SK-N-SH (cell line): Measurements from ENCODE around the gene PAF1. TPM values are rescaled to one million over a fixed set of nuclear protein-coding genes. Genes with fewer than 3 reads are reported as not detected.

Experiments
- CTCF ChIA-PET: fragments of 300-600, 350-600 bp; formaldehyde crosslinking; extraction: SDS; loops from one replicate; lab custom pipeline; 2021; lab: Yijun Ruan, JAX
- POLR2A ChIA-PET: fragments of 350-600 bp; sonication (Branson Sonifier 250); formaldehyde crosslinking; extraction: SDS; loops from one replicate; lab custom pipeline; 2020; ENCODE audit warnings: antibody characterized with exemption, inconsistent platforms; lab: Yijun Ruan, JAX
- DNase-seq: peaks from one replicate; pipeline ENCODE4 v3.0.0; 2012
- H2AFZ ChIP-seq: fragments of 200-600 bp; sonication (generic); 2 replicates; pipeline ENCODE4 v1.8.1; 2016; ENCODE audit warnings: antibody characterized with exemption, mild to moderate bottlenecking, low read depth
- H3F3A ChIP-seq: fragments of 200-600 bp; sonication (generic); replicated peaks from 2 replicates; pipeline ENCODE3; 2016; ENCODE audit warnings: antibody characterized with exemption, mild to moderate bottlenecking; ENCODE audit not compliant: insufficient read depth
- H3K27ac ChIP-seq, 2 experiments: fragments of 200-500 bp in 1 of 2; fragments of 200-600 bp in 1 of 2; sonication (Bioruptor generic) in 1 of 2; sonication (generic), shearing (Covaris generic) in 1 of 2; 2 replicates each; pipeline versions ENCODE4 v1.5.1 to v1.6.1; 2014 to 2016; ENCODE audit warnings: low read depth in 2 of 2, inconsistent platforms in 1 of 2, low read length in 1 of 2, mild to moderate bottlenecking in 1 of 2, mixed read lengths in 1 of 2
- H3K27me3 ChIP-seq: fragments of 200-600 bp; sonication (generic), shearing (Covaris generic); 2 replicates; pipeline ENCODE4 v1.6.1; 2016; ENCODE audit warnings: mixed run types; ENCODE audit not compliant: insufficient read depth
- H3K36me3 ChIP-seq, 2 experiments: fragments of 200-500 bp in 1 of 2; fragments of 200-600 bp in 1 of 2; sonication (Bioruptor generic) in 1 of 2; sonication (generic) in 1 of 2; replicated peaks in 1 of 2; 2 replicates each; pipeline versions ENCODE3 to v1.5.1; 2014 to 2016; ENCODE audit warnings: low read length in 1 of 2, mild to moderate bottlenecking in 1 of 2; ENCODE audit not compliant: insufficient read depth in 2 of 2, control insufficient read depth in 1 of 2
- H3K4me1 ChIP-seq, 2 experiments: fragments of 200-500 bp in 1 of 2; fragments of 200-600 bp in 1 of 2; sonication (Bioruptor generic) in 1 of 2; sonication (generic), shearing (Covaris generic) in 1 of 2; 2 replicates each; pipeline versions ENCODE4 v1.5.1 to v1.6.1; 2014 to 2016; ENCODE audit warnings: low read depth in 1 of 2, low read length in 1 of 2, mixed run types in 1 of 2; ENCODE audit not compliant: insufficient read depth in 2 of 2, control insufficient read depth in 1 of 2
- H3K4me2 ChIP-seq: fragments of 200-600 bp; sonication (generic), shearing (Covaris generic); 2 replicates; pipeline ENCODE4 v1.6.1; 2017; ENCODE audit warnings: mixed run types
- H3K4me3 ChIP-seq, 2 experiments: fragments of 200-500 bp in 1 of 2; fragments of 200-600 bp in 1 of 2; sonication (Bioruptor generic) in 1 of 2; sonication (generic), shearing (Covaris generic) in 1 of 2; 2 replicates each; pipeline versions ENCODE4 v1.5.1 to v1.8.1; 2014 to 2016; ENCODE audit warnings: low read depth in 2 of 2, inconsistent platforms in 1 of 2, low read length in 1 of 2, mild to moderate bottlenecking in 1 of 2, mixed read lengths in 1 of 2, moderate library complexity in 1 of 2
- H3K79me2 ChIP-seq: fragments of 200-600 bp; sonication (generic); 2 replicates; pipeline ENCODE4 v1.8.1; 2017; ENCODE audit warnings: mild to moderate bottlenecking; ENCODE audit not compliant: insufficient read depth
- H3K9ac ChIP-seq: fragments of 200-600 bp; sonication (generic); 2 replicates; pipeline ENCODE4 v1.6.1; 2017; ENCODE audit warnings: mixed run types
- H3K9me2 ChIP-seq: fragments of 200-600 bp; sonication (generic); 2 replicates; pipeline ENCODE4 v1.6.1; 2017; ENCODE audit warnings: mixed run types
- H3K9me3 ChIP-seq: fragments of 200-600 bp; sonication (generic); 2 replicates; pipeline ENCODE4 v1.6.1; 2017; ENCODE audit warnings: mixed run types, mild to moderate bottlenecking, moderate library complexity
- H4K20me1 ChIP-seq: fragments of 200-600 bp; sonication (generic); 2 replicates; pipeline ENCODE4 v1.6.1; 2017; ENCODE audit warnings: mild to moderate bottlenecking, mixed run types; ENCODE audit not compliant: insufficient read depth
- CHD2 ChIP-seq: fragments of 150-350 bp; IDR thresholded peaks from 2 replicates; pipeline ENCODE4 v1.6.1; 2018; ENCODE audit warnings: low read length; ENCODE audit not compliant: partially characterized antibody
- ELF1 ChIP-seq: IDR thresholded peaks from 2 replicates; pipeline ENCODE4 v1.4.0; 2012
- EP300 ChIP-seq, 2 experiments: IDR thresholded peaks; 2 replicates each; pipeline versions ENCODE4 v1.4.0 to v1.6.1; 2012; ENCODE audit warnings: borderline replicate concordance in 1 of 2, low read depth in 1 of 2, low read length in 1 of 2
- EZH2phosphoT487 ChIP-seq: fragments of 200-600 bp; sonication (generic); IDR thresholded peaks from 2 replicates; pipeline ENCODE4 v1.6.1; 2017; ENCODE audit warnings: low read depth, mixed run types, mild to moderate bottlenecking, antibody characterized with exemption, moderate library complexity, borderline replicate concordance
- FOSL2 ChIP-seq: IDR thresholded peaks from 2 replicates; pipeline ENCODE4 v1.4.0; 2012; ENCODE audit warnings: low read depth, mild to moderate bottlenecking, moderate library complexity, borderline replicate concordance
- FOXM1 ChIP-seq: IDR thresholded peaks from 2 replicates; pipeline ENCODE4 v1.4.0; 2012; ENCODE audit warnings: low read depth, mild to moderate bottlenecking
- GATA2 ChIP-seq: sonication (generic); formaldehyde crosslinking; IDR thresholded peaks from 2 replicates; pipeline ENCODE4 v1.5.0; 2020; ENCODE audit warnings: mild to moderate bottlenecking, missing genetic modification reagents
- MXI1 ChIP-seq: IDR thresholded peaks from 2 replicates; pipeline ENCODE4 v1.6.1; 2012; ENCODE audit warnings: mild to moderate bottlenecking, low read depth, low read length, improper control_type of control experiment
- NFIC ChIP-seq: IDR thresholded peaks from 2 replicates; pipeline ENCODE4 v1.4.0; 2012; ENCODE audit warnings: borderline replicate concordance
- NRF1 ChIP-seq: IDR thresholded peaks from 2 replicates; pipeline ENCODE4 v1.6.1; 2012; ENCODE audit warnings: low read depth, mild to moderate bottlenecking, low read length
- RCOR1 ChIP-seq: fragments of 150-350 bp; IDR thresholded peaks from 2 replicates; pipeline ENCODE4 v1.6.1; 2017; ENCODE audit warnings: antibody characterized with exemption, low read length
- RFX5 ChIP-seq: IDR thresholded peaks from 2 replicates; pipeline ENCODE4 v1.6.1; 2012; ENCODE audit warnings: mild to moderate bottlenecking, improper control_type of control experiment, low read length
- SIN3A ChIP-seq: IDR thresholded peaks from 2 replicates; pipeline ENCODE4 v1.6.1; 2012; ENCODE audit warnings: low read depth, mild to moderate bottlenecking, low read length, moderate library complexity, borderline replicate concordance
- TAF1 ChIP-seq: IDR thresholded peaks from 2 replicates; pipeline ENCODE4 v1.6.1; 2012; ENCODE audit warnings: low read depth, mild to moderate bottlenecking, low read length, moderate library complexity, borderline replicate concordance
- TCF12 ChIP-seq: IDR thresholded peaks from 2 replicates; pipeline ENCODE4 v1.4.0; 2012
- WGBS: methylation state at CpG from one replicate; pipeline ENCODE4 v1.1.6; 2017; ENCODE audit warnings: low lambda C conversion rate; 5-methylcytosine and 5-hydroxymethylcytosine counted together
- polyA plus RNA-seq, 3 experiments: library from polyadenylated mRNA; depleted of rRNA; stranded (reverse); fragments of >200 nt; gene quantifications; 2 replicates each; pipeline ENCODE4 v1.2.3, GENCODE V29; 2012
- TF ChIP-seq, protein P1 (sequence below): fragments of 150-350 bp; IDR thresholded peaks from 2 replicates; pipeline ENCODE4 v1.6.1; 2016; ENCODE audit warnings: mild to moderate bottlenecking, low read depth, low read length
- TF ChIP-seq, protein P2 (sequence below): IDR thresholded peaks from 2 replicates; pipeline ENCODE4 v1.4.0; 2012; ENCODE audit warnings: low read depth, borderline replicate concordance
- TF ChIP-seq, protein P3 (sequence below): IDR thresholded peaks from 2 replicates; pipeline ENCODE4 v1.4.0; 2012; ENCODE audit warnings: low read depth, borderline replicate concordance
- TF ChIP-seq, protein P4 (sequence below): fragments of 200-600 bp; sonication (generic); IDR thresholded peaks from 2 replicates; pipeline ENCODE4 v1.6.1; 2017; ENCODE audit warnings: antibody characterized with exemption, mild to moderate bottlenecking, moderate library complexity

The PAF1 gene
- polyA plus RNA-seq, 1 of the 3 experiments (the other 2 are of a cell fraction), result 65.3 TPM

DNA sequence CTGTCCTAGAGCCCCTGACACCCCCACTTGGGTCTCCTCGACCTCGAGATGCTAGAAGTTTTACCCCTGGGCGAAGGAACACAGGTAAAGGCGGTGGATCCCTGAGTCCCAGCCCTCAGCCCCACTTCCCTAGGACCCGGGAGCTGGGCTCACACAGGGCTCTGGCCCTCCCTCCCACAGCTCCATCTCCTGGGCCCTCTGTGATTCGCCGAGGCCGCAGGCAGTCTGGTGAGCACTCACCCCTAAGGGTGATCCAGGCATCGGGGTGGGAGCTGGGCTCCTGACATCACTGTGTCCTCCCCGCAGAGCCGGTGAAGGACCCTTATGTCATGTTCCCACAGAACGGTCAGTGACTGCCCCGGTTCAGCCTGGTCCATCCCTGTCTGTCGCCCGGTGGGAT, 29.9 kb upstream of the PAF1 start:
- POLR2A ChIA-PET, result interaction anchor here (3.0 kb wide), 1 partner anchor 15 kb away, joined by 10 read pairs; the partner anchor contains the start of gene RPS16
- no peaks in the 10 kb centered on the region for H3K9me2 ChIP-seq

More for the DNA sequence above, 29.9 kb upstream of the PAF1 start:
- Histone ChIP-seq H3F3A (peaks cover 12% of the 10 kb centered on the region), H3K27ac (no peak overlapping the region), H4K20me1 (no peaks in the 10 kb centered on the region; the same call in 1 of the 2 replicates), H2AFZ (no peak overlapping the region), H3K9me3 (no peaks in the 10 kb centered on the region), H3K9ac (no peak overlapping the region), H3K4me1 (no peaks in the 10 kb centered on the region; a peak in 1 of 4 replicates), H3K27me3 (no peaks in the 10 kb centered on the region), H3K4me3 (no peak overlapping the region), H3K4me2 (no peak overlapping the region), H3K36me3 (peaks cover 18 to 30% of the 10 kb centered on the region in 2 experiments), H3K79me2 (peaks cover 17% of the 10 kb centered on the region; the same call in 1 of the 2 replicates)
- DNase-seq, result no peak
- TF ChIP-seq SIN3A (no peak), ELF1 (no peak), TAF1 (no peak), GATA2 (CRISPR knock-in tag) (no peak), CHD2 (no peak), EP300 (IDR thresholded peaks at IDR 0.05; ENCODE audit: borderline replicate concordance in 1 of 2, low read depth in 1 of 2, low read length in 1 of 2) (no peak), TCF12 (no peak), FOXM1 (no peak), EZH2phosphoT487 (no peak), RCOR1 (no peak), NFIC (no peak), NRF1 (no peak), MXI1 (no peak), RFX5 (no peak), FOSL2 (no peak)
- TF ChIP-seq, protein P1, sequence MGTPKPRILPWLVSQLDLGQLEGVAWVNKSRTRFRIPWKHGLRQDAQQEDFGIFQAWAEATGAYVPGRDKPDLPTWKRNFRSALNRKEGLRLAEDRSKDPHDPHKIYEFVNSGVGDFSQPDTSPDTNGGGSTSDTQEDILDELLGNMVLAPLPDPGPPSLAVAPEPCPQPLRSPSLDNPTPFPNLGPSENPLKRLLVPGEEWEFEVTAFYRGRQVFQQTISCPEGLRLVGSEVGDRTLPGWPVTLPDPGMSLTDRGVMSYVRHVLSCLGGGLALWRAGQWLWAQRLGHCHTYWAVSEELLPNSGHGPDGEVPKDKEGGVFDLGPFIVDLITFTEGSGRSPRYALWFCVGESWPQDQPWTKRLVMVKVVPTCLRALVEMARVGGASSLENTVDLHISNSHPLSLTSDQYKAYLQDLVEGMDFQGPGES, result no peak
- TF ChIP-seq, protein P2, sequence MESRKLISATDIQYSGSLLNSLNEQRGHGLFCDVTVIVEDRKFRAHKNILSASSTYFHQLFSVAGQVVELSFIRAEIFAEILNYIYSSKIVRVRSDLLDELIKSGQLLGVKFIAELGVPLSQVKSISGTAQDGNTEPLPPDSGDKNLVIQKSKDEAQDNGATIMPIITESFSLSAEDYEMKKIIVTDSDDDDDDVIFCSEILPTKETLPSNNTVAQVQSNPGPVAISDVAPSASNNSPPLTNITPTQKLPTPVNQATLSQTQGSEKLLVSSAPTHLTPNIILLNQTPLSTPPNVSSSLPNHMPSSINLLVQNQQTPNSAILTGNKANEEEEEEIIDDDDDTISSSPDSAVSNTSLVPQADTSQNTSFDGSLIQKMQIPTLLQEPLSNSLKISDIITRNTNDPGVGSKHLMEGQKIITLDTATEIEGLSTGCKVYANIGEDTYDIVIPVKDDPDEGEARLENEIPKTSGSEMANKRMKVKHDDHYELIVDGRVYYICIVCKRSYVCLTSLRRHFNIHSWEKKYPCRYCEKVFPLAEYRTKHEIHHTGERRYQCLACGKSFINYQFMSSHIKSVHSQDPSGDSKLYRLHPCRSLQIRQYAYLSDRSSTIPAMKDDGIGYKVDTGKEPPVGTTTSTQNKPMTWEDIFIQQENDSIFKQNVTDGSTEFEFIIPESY, result no peak
- TF ChIP-seq, protein P3, sequence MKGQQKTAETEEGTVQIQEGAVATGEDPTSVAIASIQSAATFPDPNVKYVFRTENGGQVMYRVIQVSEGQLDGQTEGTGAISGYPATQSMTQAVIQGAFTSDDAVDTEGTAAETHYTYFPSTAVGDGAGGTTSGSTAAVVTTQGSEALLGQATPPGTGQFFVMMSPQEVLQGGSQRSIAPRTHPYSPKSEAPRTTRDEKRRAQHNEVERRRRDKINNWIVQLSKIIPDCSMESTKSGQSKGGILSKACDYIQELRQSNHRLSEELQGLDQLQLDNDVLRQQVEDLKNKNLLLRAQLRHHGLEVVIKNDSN, result no peak
- TF ChIP-seq, protein P4, sequence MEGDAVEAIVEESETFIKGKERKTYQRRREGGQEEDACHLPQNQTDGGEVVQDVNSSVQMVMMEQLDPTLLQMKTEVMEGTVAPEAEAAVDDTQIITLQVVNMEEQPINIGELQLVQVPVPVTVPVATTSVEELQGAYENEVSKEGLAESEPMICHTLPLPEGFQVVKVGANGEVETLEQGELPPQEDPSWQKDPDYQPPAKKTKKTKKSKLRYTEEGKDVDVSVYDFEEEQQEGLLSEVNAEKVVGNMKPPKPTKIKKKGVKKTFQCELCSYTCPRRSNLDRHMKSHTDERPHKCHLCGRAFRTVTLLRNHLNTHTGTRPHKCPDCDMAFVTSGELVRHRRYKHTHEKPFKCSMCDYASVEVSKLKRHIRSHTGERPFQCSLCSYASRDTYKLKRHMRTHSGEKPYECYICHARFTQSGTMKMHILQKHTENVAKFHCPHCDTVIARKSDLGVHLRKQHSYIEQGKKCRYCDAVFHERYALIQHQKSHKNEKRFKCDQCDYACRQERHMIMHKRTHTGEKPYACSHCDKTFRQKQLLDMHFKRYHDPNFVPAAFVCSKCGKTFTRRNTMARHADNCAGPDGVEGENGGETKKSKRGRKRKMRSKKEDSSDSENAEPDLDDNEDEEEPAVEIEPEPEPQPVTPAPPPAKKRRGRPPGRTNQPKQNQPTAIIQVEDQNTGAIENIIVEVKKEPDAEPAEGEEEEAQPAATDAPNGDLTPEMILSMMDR, result no peak
- WGBS, result 92% methylated on average over 13 of the region's 15 CpGs
- CTCF ChIA-PET, result interaction anchor here (0.7 kb wide), 1 partner anchor 9 kb away, joined by 3 read pairs; no protein-coding TSS in a partner anchor
